Nucleus accumbens (tissue), 56 donors: ENCODE results near the gene C5orf52.
A peak's percentile ranks its signal among the peaks of the same experiment; 100 is the strongest.

Experiments
- DNase-seq, 56 donors: peaks; one replicate each; lab custom pipeline; 2025; lab: John Stamatoyannopoulos, UW

The C5orf52 gene

DNA sequence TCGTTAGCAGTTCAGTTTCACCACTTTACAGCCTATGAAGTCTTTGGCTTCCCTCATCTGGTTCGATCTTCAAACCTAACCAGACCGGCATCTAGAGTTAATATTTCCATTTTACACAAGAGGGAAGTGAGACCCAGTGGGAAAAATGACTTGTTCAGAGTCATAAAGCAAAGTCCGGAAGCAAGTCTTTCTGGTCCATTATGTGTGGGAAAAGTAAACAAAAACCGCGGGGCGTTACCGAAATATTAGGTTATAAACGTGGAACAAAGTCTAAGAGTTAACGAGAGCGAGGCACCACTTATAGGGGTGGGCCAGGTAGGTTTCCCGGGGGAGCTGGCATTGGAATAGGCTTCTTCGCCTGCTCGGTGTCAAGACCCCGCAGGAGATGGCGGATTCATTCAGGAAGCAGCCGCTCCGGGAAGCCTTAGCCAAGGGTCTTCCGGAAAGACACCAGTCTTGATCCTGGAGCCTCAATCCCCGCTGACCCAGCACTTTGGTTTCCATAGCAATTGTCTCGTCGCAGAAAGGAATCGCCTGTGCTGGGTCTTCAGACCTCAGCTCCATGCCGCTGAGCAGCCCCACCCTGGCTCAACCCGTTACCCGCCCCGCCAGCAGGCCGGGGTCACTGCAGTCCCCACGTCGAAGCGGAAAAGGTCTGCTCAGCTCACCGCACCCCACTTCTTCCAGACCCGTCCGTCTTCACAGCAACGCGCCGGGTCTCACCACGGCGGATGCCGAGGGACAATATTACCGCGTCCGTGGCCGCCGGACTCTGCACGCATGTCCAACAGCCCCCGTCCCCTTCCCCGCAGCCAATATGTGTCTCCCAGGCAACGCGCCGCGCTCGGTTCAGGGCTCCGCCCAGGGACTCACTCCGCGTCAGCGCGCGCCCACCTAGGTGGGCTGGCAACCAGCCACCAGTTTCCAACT, at the start of gene C5orf52:
TSS of gene C5orf52 (plus strand) at position 872 of the 930 bp plus-strand sequence. CDS start 82 bp downstream, outside the sequence.
- DNase-seq = peak in 16 of 56 donors; percentile 3 to 50 (median 18)

DNA sequence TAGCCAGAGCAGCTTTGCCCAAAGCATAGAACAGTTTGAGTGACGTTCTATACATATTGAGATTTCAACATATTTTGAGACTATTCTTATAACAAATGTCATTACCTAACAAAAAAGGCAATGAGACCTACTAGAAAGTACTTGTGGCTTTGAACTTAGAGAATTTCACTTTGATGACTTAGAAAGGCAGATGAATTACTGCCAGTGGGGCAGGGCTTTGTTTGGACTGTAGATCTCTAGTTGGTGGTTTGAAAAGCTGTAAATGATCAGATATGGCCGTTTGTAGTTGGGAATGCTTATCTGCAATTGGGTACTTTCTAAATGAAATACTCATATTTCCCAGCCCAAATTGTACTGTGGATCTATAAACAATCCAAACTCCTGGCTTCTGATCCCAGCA, 47.2 kb upstream of the C5orf52 start:
- DNase-seq = no peak

DNA sequence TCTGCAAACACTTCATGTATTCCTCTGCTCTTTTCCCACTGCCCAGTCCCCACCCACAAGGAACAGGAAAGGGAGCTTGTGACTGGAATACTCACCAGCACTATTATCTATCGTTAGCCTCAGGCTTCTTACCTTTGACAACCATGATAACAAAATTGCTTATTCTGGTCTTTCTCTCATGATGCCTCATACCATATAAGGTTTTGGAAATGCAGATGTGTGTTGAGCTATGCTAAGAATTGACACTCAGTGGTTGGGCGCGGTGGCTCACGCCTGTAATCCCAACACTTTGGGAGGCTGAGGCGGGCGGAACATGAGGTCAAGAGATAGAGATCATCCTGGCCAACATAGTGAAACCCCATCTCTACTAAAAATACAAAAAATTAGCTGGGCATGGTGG, 44.5 kb upstream of the C5orf52 start:
- no peak for DNase-seq

DNA sequence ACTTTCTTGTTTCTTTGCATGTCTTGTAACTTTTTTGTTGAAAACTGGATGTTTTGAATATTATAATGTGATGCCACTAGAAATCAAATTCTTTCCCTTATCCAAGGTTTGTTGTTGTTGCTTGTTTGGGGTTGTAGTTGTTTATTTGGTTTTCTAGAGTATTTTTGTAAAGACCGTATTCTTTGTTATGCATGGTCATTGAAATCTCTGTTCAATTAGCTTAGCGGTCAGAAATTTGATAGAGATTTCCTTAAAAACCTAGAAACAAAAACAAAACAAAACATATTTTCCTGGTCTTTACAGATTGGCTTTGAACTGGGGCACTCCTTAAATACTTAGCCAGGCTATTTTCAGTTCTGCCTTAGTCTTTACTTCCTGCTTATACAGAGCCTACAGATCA, 41.0 kb upstream of the C5orf52 start:
- no peak for DNase-seq

DNA sequence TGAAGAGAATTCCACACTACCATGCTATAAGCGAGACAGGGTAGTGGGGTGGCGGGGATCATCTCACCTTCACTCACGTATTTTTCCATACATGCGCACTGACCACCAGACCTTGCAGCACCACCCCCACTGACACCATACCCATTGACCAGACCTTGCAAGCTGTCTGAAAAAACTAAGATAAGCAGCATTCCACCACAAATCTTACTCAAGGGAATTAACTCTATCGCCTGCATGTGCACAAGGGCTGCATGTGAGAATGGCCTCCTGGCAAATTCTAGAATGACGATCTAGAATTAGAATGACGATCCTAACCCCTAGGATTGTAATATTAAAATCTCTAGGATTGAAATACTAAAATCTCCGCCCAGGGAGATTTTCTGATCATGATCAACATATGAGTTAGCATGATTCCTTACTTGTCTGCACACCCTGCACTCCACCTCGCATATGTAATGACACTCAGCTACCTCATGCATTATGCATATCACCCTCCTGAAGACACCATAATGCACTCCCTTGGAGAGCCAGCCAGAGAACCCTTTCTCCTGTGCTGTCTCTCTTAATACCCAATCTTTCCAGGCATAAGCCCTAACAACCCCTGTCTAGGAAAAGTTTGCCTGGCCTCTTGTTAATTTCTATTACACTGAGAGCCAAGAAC, 30.8 kb upstream of the C5orf52 start:
- no peak for DNase-seq

DNA sequence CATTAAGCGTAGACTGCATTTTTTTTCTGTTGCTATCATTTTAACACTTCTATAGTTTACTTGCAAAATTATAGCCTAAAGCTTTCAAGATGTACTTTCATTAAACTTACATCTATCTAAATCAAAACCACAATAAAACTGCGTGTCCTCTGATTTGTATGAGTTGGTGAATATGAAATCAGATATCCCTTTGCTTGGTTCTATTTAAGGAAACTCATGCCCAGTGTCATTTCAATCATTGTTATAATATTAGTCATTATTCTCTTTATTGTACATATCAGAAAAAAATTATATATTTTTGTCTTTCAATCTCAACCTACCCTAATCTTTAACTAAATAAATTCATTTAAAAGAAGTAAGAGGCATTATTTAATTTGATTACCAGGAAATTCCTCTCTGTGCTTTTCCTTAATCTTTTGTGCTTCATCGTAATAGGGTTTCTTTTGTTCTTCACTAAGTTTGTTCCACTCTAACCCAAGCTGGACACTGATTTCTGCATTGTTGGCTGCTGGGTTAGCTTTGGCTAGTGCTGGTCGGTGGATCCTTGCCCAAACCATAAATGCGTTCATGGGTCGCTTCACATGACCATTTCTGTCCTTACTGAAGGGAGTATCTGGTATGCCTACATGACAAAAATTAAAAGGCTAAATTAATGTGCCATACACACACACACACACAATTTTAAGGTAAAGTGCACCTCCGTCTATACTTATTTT, 22.9 kb upstream of the C5orf52 start:
- DNase-seq = no peak

DNA sequence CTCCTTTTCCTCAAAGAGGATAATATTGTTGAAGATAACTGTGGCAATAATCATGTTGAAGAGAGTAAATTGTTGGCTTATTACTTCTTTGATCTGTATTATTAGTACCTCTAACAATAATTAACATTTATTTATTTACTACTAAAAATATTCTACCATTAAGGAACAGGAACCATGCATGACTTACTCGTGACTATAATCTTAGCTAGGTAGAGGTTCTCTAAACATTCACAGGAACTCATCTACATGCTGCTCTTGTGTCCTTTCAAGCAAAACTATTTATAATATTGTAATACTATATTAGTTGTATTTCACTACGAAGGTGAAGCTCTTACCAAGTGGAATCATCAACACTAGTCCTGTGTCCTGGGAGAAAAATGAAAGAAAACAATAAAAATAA, 22.2 kb upstream of the C5orf52 start:
- no peak for DNase-seq

DNA sequence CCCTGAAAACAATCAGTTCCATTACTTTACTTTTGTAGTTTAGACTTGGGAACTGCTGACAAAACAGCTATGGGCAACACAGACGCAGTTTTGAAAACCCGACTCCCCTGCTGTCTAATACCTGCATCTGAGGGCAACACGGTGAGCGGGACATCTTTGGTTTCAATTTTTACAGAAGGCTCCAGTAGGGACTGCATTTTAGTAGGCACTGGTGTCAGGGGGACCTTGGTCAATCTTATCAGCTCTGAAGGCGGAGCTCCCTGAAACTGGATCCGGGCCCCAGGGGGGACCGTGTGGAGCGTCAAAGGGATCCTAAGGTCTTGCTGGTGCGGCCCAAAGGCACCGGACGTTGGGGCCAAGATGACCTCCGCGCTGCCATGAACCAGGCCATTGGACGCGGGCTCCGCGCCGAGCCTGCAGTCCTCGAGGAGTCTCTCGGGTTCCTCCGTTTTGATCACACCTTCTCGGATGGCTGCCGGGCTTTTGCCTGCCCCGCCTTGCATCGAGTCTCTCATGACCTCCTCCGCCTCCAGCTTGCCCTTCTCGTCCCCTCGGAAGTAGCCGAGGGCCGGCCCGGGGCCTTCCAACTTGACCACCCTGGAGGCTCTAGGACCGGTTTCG, 20.2 kb upstream of the C5orf52 start:
- DNase-seq = no peak

DNA sequence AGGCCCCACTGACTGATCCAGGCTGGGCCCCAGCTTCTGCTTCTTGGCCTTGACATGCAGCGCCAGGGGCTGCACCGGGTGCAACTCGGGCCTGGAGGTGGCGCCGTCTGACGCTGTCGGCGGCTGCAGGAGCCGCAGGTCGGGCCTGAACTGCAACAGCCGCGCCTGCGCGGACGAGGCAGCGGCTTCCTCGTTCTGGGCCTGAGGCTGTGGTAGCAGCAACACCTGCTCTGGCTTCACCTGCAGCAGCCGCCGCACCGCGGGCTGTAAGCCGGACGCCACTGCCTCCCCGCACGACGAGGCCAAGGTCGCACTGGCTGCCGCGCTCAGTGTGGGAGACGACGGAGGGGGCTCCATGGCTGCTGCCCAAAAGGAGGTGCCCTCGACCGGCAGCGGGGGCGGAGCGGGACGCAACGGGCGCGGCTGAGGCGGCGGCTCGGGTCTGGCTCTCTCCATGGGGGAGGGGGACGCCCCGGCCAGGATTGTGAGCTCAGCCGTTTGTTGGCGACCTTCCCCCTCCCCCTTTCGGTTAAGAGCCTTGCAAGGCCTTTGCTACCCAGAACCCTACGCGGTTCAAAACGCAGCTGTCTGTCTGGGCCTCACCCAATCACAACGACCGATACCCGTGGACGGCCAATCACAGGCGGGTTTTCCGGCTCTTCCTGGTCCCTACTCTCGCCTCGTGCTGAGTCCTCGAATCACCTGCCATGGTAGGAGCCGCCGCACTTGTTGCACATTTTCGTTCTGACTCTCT, 19.5 kb upstream of the C5orf52 start:
- peak in 14 of 56 donors; percentile 1 to 34 (median 8) for DNase-seq

DNA sequence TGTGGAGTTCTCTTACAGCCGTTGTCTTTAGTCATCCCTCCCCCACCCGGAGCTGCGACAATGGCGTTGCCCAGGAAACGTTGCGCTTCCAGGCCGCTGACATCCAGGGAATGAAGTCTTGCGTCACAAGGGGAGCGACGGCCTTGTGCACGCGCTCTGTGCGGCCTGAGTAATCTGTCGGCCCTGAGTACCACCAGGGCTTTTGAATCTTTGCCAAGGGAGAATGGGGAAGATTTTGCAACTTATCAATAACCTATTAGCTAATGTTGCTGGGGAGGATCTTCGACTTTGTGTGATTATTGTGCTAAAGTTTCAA, 19.0 kb upstream of the C5orf52 start, which contains the start of gene SOX30:
TSS of gene SOX30 (minus strand) at position 62 of the 316 bp plus-strand sequence. CDS start 360 bp downstream, outside the sequence.
- DNase-seq = no peak

DNA sequence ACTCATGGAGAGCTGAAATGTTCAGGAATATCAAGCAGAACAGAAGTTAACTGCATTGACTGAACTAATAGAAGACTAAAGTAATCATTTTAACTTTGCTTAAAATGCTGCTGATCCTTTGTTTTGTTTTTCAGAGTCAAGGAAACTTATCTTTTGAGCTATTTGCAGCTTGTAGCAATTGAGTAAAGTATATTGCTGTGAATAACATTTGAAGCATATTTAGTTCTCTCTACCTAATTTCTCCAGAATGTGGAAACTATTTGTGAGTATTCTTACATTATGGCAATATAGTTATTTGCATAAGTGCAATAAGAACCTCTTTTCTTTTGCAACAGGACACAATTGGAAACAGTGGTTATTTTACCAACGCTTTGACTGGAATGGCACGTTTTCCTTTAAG, 13.8 kb upstream of the C5orf52 start:
- DNase-seq = no peak

DNA sequence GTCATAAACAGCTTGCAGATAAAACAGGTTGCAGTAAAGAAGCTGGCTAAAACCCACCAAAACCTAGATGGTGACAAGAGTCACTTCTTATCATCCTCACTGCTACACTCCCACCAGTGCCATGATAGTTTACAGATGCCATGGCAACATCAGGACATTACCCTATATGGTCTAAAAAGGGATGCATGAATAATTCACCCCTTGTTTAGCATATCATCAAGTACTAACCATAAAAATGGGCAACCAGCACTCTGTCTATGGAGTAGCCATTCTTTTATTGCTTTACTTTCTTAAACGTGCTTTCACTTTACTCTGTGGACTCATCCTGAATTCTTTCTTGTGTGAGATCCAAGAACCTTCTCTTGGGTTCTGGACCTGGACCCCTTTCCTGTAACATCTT, 12.4 kb upstream of the C5orf52 start:
- no peak for DNase-seq

DNA sequence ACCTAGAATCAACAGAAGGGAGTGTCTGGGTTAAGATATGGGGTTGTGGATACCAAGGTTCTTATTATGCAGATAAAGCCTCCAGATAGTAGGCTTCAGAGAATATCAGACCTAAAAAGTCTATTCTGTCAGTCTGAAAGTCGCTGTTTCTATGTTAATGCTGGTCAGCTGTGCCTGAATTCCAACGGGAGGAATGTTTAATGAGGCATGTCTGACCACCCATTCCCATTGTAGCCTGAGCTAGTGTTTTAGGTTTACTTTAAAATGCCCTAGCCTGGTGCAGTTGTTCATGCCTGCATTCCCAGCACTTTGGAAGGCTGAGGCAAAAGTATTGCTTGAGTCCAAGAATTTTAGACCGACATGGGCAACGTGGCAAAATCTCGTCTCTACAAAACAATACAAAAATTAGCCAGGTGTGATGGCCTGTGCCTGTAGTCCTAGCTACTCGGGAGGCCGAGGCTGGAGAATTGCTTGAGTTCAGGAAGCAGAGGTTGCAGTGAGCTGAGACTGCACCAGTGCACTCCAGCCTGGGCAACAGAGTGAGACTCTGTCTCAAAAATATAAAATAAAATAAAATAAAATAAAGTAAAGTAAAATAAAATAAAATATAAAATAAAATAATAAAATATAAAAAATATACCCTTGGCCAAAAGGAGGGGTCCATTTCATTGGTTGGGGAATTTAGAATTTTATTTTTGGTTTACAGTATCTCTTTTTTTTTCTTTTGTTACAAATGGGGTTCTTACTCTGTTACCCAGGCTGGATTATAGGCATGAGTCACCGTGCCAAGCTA, 11.3 kb upstream of the C5orf52 start:
- no peak for DNase-seq

DNA sequence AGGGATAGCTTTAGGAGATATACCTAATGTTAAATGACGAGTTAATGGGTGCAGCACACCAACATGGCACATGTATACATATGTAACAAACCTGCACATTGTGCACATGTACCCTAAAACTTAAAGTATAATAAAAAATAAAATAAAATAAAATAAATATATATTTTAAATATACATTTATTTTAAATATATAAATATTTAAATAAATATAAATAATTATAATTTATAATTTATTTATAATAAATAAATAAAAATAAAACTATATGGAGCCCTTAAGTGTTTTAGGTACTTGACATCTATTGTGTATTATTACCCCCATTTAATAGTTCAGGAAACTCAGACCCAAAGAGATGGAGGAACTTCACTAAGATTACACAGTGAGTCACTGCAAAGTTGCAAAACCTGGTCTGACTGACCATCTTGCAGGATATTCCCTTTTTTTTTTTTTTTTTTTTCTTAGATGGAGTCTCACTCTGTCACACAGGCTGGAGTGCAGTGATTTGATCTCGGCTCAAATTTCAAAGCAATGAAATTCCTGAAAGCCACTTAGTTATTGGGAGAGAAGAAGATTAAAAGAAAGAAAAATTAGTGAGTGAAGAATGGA, 5.8 kb upstream of the C5orf52 start:
- DNase-seq = no peak

DNA sequence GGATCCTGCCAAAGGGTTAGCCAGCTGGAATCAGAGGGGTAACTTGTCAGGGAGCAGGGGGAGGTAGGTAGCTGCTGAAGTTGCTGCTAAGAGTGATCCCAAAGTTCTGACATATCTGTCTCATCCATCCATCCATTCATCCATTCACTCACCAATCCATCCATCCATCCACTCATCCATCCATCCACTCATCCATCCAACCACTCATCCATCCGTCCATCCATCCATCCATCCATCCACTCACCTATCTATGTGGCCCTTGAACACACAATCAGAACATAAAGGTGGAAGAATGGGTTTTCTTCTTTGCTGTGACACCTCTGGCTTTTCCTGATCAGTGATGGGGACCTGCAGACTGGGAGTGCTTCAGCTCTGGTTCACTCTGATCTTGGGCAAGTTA, 3.0 kb upstream of the C5orf52 start:
- no peak for DNase-seq

DNA sequence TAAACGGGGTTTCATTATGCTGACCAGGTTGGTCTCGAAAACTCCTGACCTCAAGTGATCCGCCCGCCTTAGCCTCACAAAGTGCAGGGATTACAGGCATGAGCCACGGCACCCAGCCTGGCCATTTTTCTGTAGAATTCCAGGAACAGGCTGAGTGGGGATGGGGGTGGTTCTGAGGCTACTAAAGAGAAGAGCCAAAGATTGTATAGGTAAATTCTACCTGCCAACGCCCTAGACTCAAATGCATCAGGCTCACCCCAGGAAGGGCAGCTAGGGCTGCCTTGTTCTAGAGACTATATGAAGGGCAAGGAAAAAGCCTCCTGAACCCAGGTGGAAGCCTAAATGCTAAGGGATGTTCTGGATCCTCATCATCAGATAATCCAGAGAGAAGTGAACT, 1.6 kb upstream of the C5orf52 start:
- no peak for DNase-seq

DNA sequence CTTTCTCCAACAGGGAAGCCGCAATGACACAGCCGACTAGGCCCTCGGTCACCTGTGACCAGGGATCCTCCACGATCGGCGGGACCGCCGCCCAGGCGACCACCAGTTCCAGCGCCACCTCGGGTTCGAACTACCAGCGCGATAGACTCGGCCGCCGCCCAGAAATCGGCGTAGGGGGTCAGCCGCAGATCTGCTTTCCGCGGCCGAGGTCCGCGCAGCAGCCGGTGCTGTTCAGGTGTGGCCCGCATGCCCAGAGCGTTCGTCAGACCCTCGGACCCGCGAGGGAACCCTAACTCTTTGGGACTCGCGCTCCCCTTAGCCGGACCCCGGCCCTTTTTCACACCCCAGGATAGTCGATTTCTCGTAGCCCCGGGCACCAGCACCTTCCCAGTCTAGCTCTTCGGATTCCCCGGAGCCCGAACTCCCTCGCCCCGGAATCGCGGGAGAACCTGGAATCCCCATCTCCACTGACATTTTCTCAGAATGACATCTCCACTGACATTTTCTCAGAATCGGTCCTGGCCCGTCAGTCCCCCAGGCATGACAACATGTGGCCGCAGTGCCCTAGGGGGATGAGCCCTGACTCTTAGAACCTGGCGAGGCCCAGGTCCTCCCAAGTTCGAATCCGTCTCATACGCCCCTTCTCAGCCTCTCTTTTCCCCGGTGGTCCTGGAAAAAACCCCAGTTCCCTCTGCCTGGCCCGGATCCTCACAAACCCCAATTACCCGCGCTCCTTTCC, 428 bp downstream of the C5orf52 start:
- DNase-seq = no peak

DNA sequence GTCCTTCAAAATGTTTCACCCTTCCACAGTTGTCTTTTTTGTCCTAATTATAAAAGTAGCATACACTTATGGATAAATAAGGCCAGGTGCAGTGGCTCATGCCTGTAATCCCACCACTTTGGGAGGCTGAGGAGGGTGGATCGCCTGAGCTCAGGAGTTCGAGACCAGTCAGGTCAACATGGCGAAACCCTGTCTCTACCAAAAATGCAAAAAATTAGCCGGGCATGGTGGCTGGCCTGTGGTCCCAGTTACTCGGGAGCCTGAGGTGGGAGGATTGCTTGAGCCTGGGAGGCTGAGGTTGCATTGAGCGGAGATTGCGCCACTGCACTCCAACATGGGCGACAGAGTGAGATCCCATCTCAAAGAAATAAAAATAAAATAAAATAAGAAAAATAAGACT, 1.6 kb downstream of the C5orf52 start:
- no peak for DNase-seq
